Measurements from ENCODE around the gene GRIA4.

Gene GRIA4

DNA sequence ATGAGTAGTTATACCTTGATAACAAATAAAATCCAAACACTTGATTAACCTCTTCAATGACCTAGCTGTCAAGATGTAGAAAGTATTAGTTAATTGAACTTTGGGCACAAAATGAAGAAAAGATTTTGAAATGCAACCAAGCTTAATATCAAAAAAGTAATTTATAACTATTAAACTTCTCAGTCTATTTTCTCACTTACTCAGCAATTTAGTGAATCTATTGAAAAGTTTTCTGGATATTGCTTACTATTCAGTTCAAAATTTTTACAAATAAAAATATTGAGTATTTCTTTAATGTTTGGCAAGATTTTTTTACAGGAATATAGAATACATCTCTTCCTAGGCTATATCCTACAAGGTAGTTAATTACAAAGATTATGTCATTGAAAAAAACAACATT is 192.5 kb downstream of the GRIA4 start:
- TF ChIP-seq, protein P1, sequence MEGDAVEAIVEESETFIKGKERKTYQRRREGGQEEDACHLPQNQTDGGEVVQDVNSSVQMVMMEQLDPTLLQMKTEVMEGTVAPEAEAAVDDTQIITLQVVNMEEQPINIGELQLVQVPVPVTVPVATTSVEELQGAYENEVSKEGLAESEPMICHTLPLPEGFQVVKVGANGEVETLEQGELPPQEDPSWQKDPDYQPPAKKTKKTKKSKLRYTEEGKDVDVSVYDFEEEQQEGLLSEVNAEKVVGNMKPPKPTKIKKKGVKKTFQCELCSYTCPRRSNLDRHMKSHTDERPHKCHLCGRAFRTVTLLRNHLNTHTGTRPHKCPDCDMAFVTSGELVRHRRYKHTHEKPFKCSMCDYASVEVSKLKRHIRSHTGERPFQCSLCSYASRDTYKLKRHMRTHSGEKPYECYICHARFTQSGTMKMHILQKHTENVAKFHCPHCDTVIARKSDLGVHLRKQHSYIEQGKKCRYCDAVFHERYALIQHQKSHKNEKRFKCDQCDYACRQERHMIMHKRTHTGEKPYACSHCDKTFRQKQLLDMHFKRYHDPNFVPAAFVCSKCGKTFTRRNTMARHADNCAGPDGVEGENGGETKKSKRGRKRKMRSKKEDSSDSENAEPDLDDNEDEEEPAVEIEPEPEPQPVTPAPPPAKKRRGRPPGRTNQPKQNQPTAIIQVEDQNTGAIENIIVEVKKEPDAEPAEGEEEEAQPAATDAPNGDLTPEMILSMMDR (conservative IDR thresholded peaks at IDR 0.05; ENCODE audit: low read length): no peak
- TF ChIP-seq EZH2phosphoT487 (IDR thresholded peaks at IDR 0.05; ENCODE audit: borderline replicate concordance): no peak
- no peaks in the 10 kb centered on the region for H3F3A ChIP-seq (ENCODE audit: low read depth)
- no peaks in the 10 kb centered on the region for H3K79me2 ChIP-seq (ENCODE audit: insufficient read depth, low read length)
- no peak overlapping the region for H3K4me2 ChIP-seq (ENCODE audit: low read depth, low read length, poor library complexity, severe bottlenecking)
- no peak overlapping the region for H3K4me3 ChIP-seq (ENCODE audit: low read length, poor library complexity, severe bottlenecking)
- H3K4me1 ChIP-seq (ENCODE audit: insufficient read depth, low read length, poor library complexity, severe bottlenecking): no peaks in the 10 kb centered on the region
- H4K20me1 ChIP-seq (ENCODE audit: insufficient read depth, low read length, poor library complexity, severe bottlenecking): no peaks in the 10 kb centered on the region
- no peak overlapping the region for H3K9ac ChIP-seq (ENCODE audit: low read depth, low read length, poor library complexity, severe bottlenecking)
- no peaks in the 10 kb centered on the region for H3K27me3 ChIP-seq (ENCODE audit: insufficient read depth, low read length, poor library complexity, severe bottlenecking)
- H3K9me3 ChIP-seq (ENCODE audit: insufficient read depth, low read depth, low read length): no peaks in the 10 kb centered on the region
- H3K9me2 ChIP-seq (replicated peaks; ENCODE audit: low read depth, low read length): no peaks in the 10 kb centered on the region; the same call in 1 of the 2 replicates
- H2AFZ ChIP-seq (ENCODE audit: low read length): no peak overlapping the region
- H3K36me3 ChIP-seq (ENCODE audit: insufficient read depth, low read length): no peaks in the 10 kb centered on the region

DNA sequence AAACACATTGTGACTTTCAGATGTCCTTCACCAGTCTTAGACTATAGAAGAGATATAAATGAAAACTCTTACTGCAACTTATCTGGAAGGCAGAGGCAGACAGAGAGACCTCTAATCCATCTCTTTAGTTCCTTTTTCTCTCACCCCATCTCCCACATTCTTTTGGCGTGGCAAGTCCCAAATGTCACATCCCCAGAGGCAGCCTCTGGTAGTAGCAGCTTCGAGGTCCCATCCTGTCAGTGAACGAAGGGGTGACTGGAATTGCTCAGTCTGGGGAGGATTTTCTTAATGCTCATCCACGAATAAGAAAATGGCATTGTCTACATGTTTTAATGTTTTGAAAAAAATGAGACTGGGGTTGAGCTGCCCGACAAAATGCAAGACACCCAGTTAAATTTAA is 201.4 kb downstream of the GRIA4 start:
- H3K79me2 ChIP-seq (ENCODE audit: insufficient read depth, low read length): no peaks in the 10 kb centered on the region
- no peak overlapping the region for H3K9ac ChIP-seq (ENCODE audit: low read depth, low read length, poor library complexity, severe bottlenecking)
- no peak overlapping the region for H3K4me2 ChIP-seq (ENCODE audit: low read depth, low read length, poor library complexity, severe bottlenecking)
- no peak overlapping the region for H3K4me3 ChIP-seq (ENCODE audit: low read length, poor library complexity, severe bottlenecking)
- no peaks in the 10 kb centered on the region for H3K36me3 ChIP-seq (ENCODE audit: insufficient read depth, low read length)
- 0 out of 2 replicates have a peak, but pooled peaks cover 2% of the 10 kb centered on the region for H3K9me2 ChIP-seq (replicated peaks; ENCODE audit: low read depth, low read length)
- H3K27me3 ChIP-seq (ENCODE audit: insufficient read depth, low read length, poor library complexity, severe bottlenecking): no peaks in the 10 kb centered on the region
- no peaks in the 10 kb centered on the region for H4K20me1 ChIP-seq (ENCODE audit: insufficient read depth, low read length, poor library complexity, severe bottlenecking)
- no peaks in the 10 kb centered on the region for H3F3A ChIP-seq (ENCODE audit: low read depth)
- H2AFZ ChIP-seq (ENCODE audit: low read length): no peak overlapping the region
- TF ChIP-seq, protein P1 (conservative IDR thresholded peaks at IDR 0.05; ENCODE audit: low read length): no peak
- TF ChIP-seq EZH2phosphoT487 (IDR thresholded peaks at IDR 0.05; ENCODE audit: borderline replicate concordance): no peak
- H3K9me3 ChIP-seq (ENCODE audit: insufficient read depth, low read depth, low read length): no peaks in the 10 kb centered on the region
- no peaks in the 10 kb centered on the region for H3K4me1 ChIP-seq (ENCODE audit: insufficient read depth, low read length, poor library complexity, severe bottlenecking)

DNA sequence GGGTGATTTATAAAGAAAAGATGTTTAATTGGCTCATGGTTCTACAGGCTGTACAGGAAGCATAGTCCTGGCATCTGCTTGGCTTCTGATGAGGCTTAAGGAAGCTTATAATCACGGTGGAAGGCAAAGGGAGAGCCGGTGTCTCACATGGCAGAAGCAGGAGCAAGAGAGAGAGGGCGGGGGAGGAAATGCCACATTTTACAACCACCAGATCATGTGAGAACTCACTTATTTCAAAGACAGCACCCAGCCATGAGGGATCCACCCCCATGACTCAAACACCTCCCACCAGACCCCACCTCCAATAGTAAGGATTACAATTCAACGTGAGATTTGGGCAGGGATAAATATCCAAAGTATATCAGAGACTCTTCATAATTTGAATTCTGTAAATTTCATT is 211.5 kb downstream of the GRIA4 start:
- Histone ChIP-seq H2AFZ (ENCODE audit: low read length) (no peak overlapping the region), H3K4me1 (ENCODE audit: insufficient read depth, low read length, poor library complexity, severe bottlenecking) (no peaks in the 10 kb centered on the region), H3K36me3 (ENCODE audit: insufficient read depth, low read length) (no peaks in the 10 kb centered on the region), H4K20me1 (ENCODE audit: insufficient read depth, low read length, poor library complexity, severe bottlenecking) (no peaks in the 10 kb centered on the region), H3K4me3 (ENCODE audit: low read length, poor library complexity, severe bottlenecking) (no peak overlapping the region), H3K79me2 (ENCODE audit: insufficient read depth, low read length) (no peaks in the 10 kb centered on the region), H3K9ac (ENCODE audit: low read depth, low read length, poor library complexity, severe bottlenecking) (no peak overlapping the region), H3K27me3 (ENCODE audit: insufficient read depth, low read length, poor library complexity, severe bottlenecking) (no peaks in the 10 kb centered on the region), H3K9me2 (replicated peaks; ENCODE audit: low read depth, low read length) (no peaks in the 10 kb centered on the region), H3F3A (ENCODE audit: low read depth) (no peaks in the 10 kb centered on the region), H3K4me2 (ENCODE audit: low read depth, low read length, poor library complexity, severe bottlenecking) (no peak overlapping the region), H3K9me3 (ENCODE audit: insufficient read depth, low read depth, low read length) (no peaks in the 10 kb centered on the region)
- TF ChIP-seq, protein P1 (conservative IDR thresholded peaks at IDR 0.05; ENCODE audit: low read length): no peak
- no peak for TF ChIP-seq EZH2phosphoT487 (IDR thresholded peaks at IDR 0.05; ENCODE audit: borderline replicate concordance)

Data from Loucy (cell line).